BJ (cell line): ENCODE data around the gene AKAP10. TPM values are rescaled to one million over a fixed set of nuclear protein-coding genes. Genes with fewer than 3 reads are reported as not detected.
"Not testable (repeated sequence)": the region's sequence is repeated elsewhere in the genome, so short reads cannot be mapped to it uniquely, and the experiment has no call there.

Experiments
- CTCF ChIA-PET: fragments of 350-600 bp; formaldehyde crosslinking; extraction: SDS; loops from one replicate; lab custom pipeline; 2021; ENCODE audit warnings: antibody characterized with exemption, inconsistent platforms; lab: Yijun Ruan, JAX
- POLR2A ChIA-PET: fragments of 300-600 bp; sonication (Branson Sonifier 250); formaldehyde crosslinking; extraction: SDS; loops from one replicate; lab custom pipeline; 2021; ENCODE audit warnings: antibody characterized with exemption; lab: Charles Lee
- DNase-seq: peaks from one replicate; pipeline ENCODE4 v3.0.0-alpha.2; 2011; ENCODE audit warnings: low read depth
- H3K27me3 ChIP-seq: 2 replicates; pipeline ENCODE4 v1.6.0; 2011; ENCODE audit warnings: low read length; ENCODE audit not compliant: control insufficient read depth, insufficient read depth
- H3K36me3 ChIP-seq: 2 replicates; pipeline ENCODE4 v1.5.1; 2011; ENCODE audit warnings: low read length; ENCODE audit not compliant: control insufficient read depth, insufficient read depth
- H3K4me3 ChIP-seq: 2 replicates; pipeline ENCODE4 v1.5.1; 2011; ENCODE audit warnings: low read depth, mild to moderate bottlenecking, control low read depth, low read length
- polyA plus RNA-seq: library from polyadenylated mRNA; depleted of rRNA; stranded (reverse); fragments of >200 nt; gene quantifications from 2 replicates; pipeline ENCODE4 v1.2.3, GENCODE V29; 2011; rRNA removed
- small RNA-seq: library from RNA; depleted of rRNA; stranded (forward); fragments of <200 nt; gene quantifications from one replicate; pipeline ENCODE3, GENCODE V24; 2012; ENCODE audit warnings: low replicate concordance, low read depth; ENCODE audit not compliant: insufficient read length
- TF ChIP-seq, protein P1 (sequence below): IDR thresholded peaks from 2 replicates; pipeline ENCODE4 v1.5.1; 2011; ENCODE audit warnings: low read depth, mild to moderate bottlenecking, control low read depth, inconsistent platforms, low read length, moderate library complexity; ENCODE audit not compliant: insufficient read depth

Gene AKAP10
- polyA plus RNA-seq, 1 experiment, result 20.7 TPM

DNA sequence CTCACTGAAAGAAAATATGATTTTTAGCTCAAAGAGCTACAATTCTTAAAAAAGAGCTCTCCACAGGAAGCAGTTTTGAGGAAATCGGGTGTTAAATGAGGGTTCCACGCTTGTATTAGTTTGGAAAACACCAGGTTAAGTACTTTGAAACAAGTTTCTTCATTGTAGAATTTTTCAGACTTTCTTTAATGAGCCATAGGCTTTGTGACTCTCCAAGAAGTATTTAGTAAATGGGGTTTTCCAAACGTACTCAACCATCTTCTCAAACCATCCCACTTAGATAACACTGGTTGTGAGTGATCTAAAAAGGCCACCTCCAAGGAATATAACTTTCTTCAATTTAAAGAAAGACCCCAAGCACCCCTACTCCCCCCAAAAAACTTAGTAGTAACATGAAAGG lies 112.6 kb downstream of the AKAP10 start:
- Histone ChIP-seq H3K27me3 (no peaks in the 10 kb centered on the region), H3K36me3 (no peaks in the 10 kb centered on the region), H3K4me3 (no peak overlapping the region)
- TF ChIP-seq, protein P1, sequence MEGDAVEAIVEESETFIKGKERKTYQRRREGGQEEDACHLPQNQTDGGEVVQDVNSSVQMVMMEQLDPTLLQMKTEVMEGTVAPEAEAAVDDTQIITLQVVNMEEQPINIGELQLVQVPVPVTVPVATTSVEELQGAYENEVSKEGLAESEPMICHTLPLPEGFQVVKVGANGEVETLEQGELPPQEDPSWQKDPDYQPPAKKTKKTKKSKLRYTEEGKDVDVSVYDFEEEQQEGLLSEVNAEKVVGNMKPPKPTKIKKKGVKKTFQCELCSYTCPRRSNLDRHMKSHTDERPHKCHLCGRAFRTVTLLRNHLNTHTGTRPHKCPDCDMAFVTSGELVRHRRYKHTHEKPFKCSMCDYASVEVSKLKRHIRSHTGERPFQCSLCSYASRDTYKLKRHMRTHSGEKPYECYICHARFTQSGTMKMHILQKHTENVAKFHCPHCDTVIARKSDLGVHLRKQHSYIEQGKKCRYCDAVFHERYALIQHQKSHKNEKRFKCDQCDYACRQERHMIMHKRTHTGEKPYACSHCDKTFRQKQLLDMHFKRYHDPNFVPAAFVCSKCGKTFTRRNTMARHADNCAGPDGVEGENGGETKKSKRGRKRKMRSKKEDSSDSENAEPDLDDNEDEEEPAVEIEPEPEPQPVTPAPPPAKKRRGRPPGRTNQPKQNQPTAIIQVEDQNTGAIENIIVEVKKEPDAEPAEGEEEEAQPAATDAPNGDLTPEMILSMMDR, result no peak
- DNase-seq, result no peak
- CTCF ChIA-PET, result interaction anchor here (1.5 to 1.6 kb wide), 2 partner anchors 144 to 145 kb away, joined by 3 read pairs; no protein-coding TSS in a partner anchor
- POLR2A ChIA-PET, result interaction anchor here (0.6 kb wide), 1 partner anchor 342 kb away, joined by 3 read pairs; no protein-coding TSS in a partner anchor

GRCh38 chr17:19860647-19861177 lies 116.9 kb downstream of the AKAP10 start:
- H3K27me3 ChIP-seq, H3K4me3 ChIP-seq, H3K36me3 ChIP-seq, DNase-seq, POLR2A ChIA-PET: not testable (repeated sequence)
- CTCF ChIA-PET, result interaction anchor here (1.6 kb wide), 1 partner anchor 149 kb away, joined by 3 read pairs; no protein-coding TSS in a partner anchor

- DNase-seq, result no peak
- no peak overlapping the region for H3K4me3 ChIP-seq
- ChIA-PET CTCF (interaction anchor here (0.7 kb wide), 1 partner anchor 263 kb away, joined by 4 read pairs; no protein-coding TSS in a partner anchor), POLR2A (no interaction called here)
- no peaks in the 10 kb centered on the region for H3K27me3 ChIP-seq
- TF ChIP-seq, protein P1, result no peak
- no peaks in the 10 kb centered on the region for H3K36me3 ChIP-seq
Observed at GRCh38 chr17:19857640-19858039, 120.0 kb downstream of the AKAP10 start.

Small RNA genes lying within 50 kb of the gene (small RNA-seq; reads per million reads assigned to genes)
- not detected for gene AC015726.2

Other genes with a start within 250 kb of the AKAP10 start
- 0.11 and 0.20 TPM in 2 replicates for gene ALDH3A1, start 229.5 kb downstream of the AKAP10 start, polyA plus RNA-seq
- 38.2 and 39.4 TPM in 2 replicates for gene ULK2, start 109.9 kb downstream of the AKAP10 start, polyA plus RNA-seq
- gene SPECC1, start 31.5 kb upstream of the AKAP10 start, polyA plus RNA-seq, result 13.0 and 16.9 TPM in 2 replicates